Kidney capillary endothelial cell (primary cell): Measurements from ENCODE around the gene ICA1L.
A peak's percentile ranks its signal among the peaks of the same experiment; 100 is the strongest.
"Not testable (repeated sequence)": the region's sequence is repeated elsewhere in the genome, so short reads cannot be mapped to it uniquely, and the experiment has no call there.

Experiments
- DNase-seq: peaks from one replicate; pipeline ENCODE4 v3.0.0-alpha.2; 2018; ENCODE audit warnings: low spot score

ICA1L gene

GRCh38 chr2:202847693-202848524 is 23.7 kb downstream of the ICA1L start:
- DNase-seq: no peak

GRCh38 chr2:202844656-202845055 is 26.9 kb downstream of the ICA1L start:
- no peak for DNase-seq

- no peak for DNase-seq
These were observed 28.9 kb downstream of the ICA1L start for GRCh38 chr2:202842690-202843089.

- no peak for DNase-seq
These were observed 30.3 kb downstream of the ICA1L start for GRCh38 chr2:202841090-202841867.

GRCh38 chr2:202831242-202832220 is 40.0 kb downstream of the ICA1L start:
- peak; percentile 13 for DNase-seq

- no peak for DNase-seq
These were observed 46.7 kb downstream of the ICA1L start for GRCh38 chr2:202824901-202825300.

GRCh38 chr2:202822411-202822810 is 49.2 kb downstream of the ICA1L start:
- DNase-seq: no peak

GRCh38 chr2:202821206-202822160 is 50.1 kb downstream of the ICA1L start:
- DNase-seq: no peak

GRCh38 chr2:202818321-202818720 is 53.2 kb downstream of the ICA1L start:
- DNase-seq: no peak

GRCh38 chr2:202817771-202818170 is 53.8 kb downstream of the ICA1L start:
- no peak for DNase-seq

- no peak for DNase-seq
These were observed 55.8 kb downstream of the ICA1L start for GRCh38 chr2:202815548-202816360.

GRCh38 chr2:202814226-202814625 is 57.3 kb downstream of the ICA1L start:
- no peak for DNase-seq

GRCh38 chr2:202813387-202813786 is 58.2 kb downstream of the ICA1L start:
- DNase-seq: no peak

- no peak for DNase-seq
These were observed 62.8 kb downstream of the ICA1L start for GRCh38 chr2:202808754-202809153.

GRCh38 chr2:202807431-202808138 is 64.0 kb downstream of the ICA1L start:
- DNase-seq: not testable (repeated sequence)

GRCh38 chr2:202805911-202806310 is 65.7 kb downstream of the ICA1L start:
- not testable (repeated sequence) for DNase-seq

GRCh38 chr2:202797944-202798343 is 73.6 kb downstream of the ICA1L start:
- no peak for DNase-seq

- DNase-seq: no peak
These were observed 80.9 kb downstream of the ICA1L start for GRCh38 chr2:202790676-202791075.

GRCh38 chr2:202786842-202787241 is 84.7 kb downstream of the ICA1L start:
- DNase-seq: no peak
